Skeletal muscle satellite cell (primary cell): ENCODE results near the gene ANTXR2.
A peak's percentile ranks its signal among the peaks of the same experiment; 100 is the strongest.

Source experiments
- H3K27me3 ChIP-seq: 2 replicates; pipeline ENCODE4 v1.7.0; 2013; ENCODE audit warnings: low read length; ENCODE audit not compliant: control insufficient read depth, insufficient read depth
- H3K36me3 ChIP-seq: 2 replicates; pipeline ENCODE4 v1.7.0; 2013; ENCODE audit warnings: mild to moderate bottlenecking, control low read depth, low read length; ENCODE audit not compliant: insufficient read depth
- H3K4me1 ChIP-seq: 2 replicates; pipeline ENCODE4 v1.7.0; 2013; ENCODE audit warnings: low read length; ENCODE audit not compliant: control insufficient read depth, insufficient read depth
- H3K4me2 ChIP-seq: 2 replicates; pipeline ENCODE4 v1.7.0; 2013; ENCODE audit warnings: mild to moderate bottlenecking, low read length
- H3K4me3 ChIP-seq: 2 replicates; pipeline ENCODE4 v1.7.0; 2013; ENCODE audit warnings: low read length
- H3K9ac ChIP-seq: 2 replicates; pipeline ENCODE4 v1.7.0; 2013; ENCODE audit warnings: mild to moderate bottlenecking, low read depth, low read length, moderate library complexity
- H3K9me3 ChIP-seq: replicated peaks from 2 replicates; pipeline ENCODE4 v1.7.0; 2013; ENCODE audit warnings: mild to moderate bottlenecking, control low read depth, low read length

The ANTXR2 gene

DNA sequence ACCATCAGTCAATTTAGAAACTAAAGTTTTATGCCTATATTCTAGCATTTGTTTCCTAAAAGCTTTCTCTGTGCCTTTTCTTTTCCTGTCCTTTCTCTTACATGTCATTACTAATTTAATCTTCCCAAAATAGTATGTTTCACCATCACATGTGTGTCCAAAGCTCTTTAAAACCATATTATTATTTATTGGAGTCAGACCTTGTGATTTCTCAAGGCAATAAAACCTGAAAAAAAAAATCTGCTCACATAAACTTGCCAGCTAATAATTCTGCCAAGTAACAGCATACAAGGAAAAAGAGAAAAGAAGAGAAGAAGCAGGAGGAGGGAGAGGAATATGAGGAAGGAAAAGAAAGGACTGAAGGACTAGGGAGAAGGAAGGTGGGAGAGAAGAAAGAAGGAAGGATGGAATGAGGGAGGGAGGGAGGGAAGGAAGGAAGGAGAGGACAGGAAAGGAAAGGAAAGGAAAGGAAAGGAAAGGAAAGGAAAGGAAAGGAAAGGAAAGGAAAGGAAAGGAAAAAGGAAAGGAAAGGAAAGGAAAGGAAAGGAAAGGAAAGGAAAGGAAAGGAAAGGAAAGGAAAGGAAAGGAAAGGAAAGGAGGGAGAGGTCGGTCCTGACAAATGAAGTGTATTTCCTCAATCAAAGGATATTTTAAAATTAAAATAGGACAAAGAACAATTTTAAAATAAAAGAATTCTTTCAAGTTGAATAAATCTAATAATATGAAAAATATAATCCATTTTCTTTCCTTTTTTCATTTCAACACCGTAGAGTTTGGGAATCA lies 57.4 kb downstream of the ANTXR2 start:
- no peaks in the 10 kb centered on the region for H3K27me3 ChIP-seq
- peaks cover 45% of the 10 kb centered on the region for H3K4me1 ChIP-seq
- H3K9ac ChIP-seq: no peak overlapping the region
- no peak overlapping the region for H3K4me2 ChIP-seq
- H3K9me3 ChIP-seq: no peaks in the 10 kb centered on the region
- H3K4me3 ChIP-seq: no peak overlapping the region
- H3K36me3 ChIP-seq: peaks cover 18% of the 10 kb centered on the region

- Histone ChIP-seq H3K27me3 (no peaks in the 10 kb centered on the region), H3K4me3 (no peak overlapping the region), H3K9me3 (no peaks in the 10 kb centered on the region), H3K9ac (no peak overlapping the region), H3K4me1 (peaks cover 43% of the 10 kb centered on the region), H3K36me3 (peaks cover 25% of the 10 kb centered on the region), H3K4me2 (no peak overlapping the region)
Measured at GRCh38 chr4:80014531-80014930, 58.5 kb downstream of the ANTXR2 start.

DNA sequence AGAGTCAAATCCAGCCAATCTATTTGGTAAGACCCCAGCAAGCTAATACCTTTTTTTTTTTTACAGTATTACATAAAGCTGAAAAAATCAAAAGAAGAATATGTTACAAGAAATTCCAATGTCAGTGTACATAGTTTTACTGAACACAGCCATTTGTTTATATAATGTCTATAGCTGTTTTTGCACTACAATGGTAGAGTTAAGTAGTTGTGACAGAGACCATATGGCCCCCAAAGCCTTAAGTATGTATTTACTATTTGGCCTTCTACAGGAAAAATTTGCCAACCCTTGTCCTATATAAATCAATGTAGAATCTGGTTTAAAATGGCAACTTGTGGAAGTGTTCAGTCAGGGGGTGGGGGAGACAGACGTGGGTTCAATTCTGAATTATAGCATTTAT lies 60.7 kb downstream of the ANTXR2 start:
- Histone ChIP-seq H3K9ac (peak overlapping the region; percentile 19), H3K9me3 (no peaks in the 10 kb centered on the region), H3K36me3 (peaks cover 38% of the 10 kb centered on the region), H3K4me2 (peak overlapping the region; percentile 53), H3K27me3 (no peaks in the 10 kb centered on the region), H3K4me3 (no peak overlapping the region), H3K4me1 (peaks cover 40% of the 10 kb centered on the region)

- H3K4me2 ChIP-seq: peak overlapping the region; percentile 53
Measured at GRCh38 chr4:80011636-80012236, 61.3 kb downstream of the ANTXR2 start.

DNA sequence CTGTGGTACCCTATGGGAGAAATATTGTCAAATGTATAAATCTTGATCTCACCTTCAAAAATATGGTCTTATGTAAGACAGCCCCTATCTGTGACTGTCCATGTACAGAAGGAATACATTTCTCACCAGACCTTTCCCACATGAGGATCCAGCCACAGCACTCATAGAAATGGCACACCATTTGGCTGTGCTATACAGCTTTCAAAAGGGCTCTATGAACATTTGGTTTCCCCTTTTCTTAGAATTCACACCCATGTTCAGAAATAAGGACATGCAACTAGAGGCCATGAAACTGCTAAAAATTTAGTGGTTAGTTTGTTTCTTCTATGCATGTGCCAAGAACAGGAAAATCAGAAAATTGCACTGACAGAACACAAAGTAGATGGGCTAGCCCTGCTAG lies 62.7 kb downstream of the ANTXR2 start:
- H3K27me3 ChIP-seq: no peaks in the 10 kb centered on the region
- H3K4me1 ChIP-seq: peaks cover 32% of the 10 kb centered on the region
- peaks cover 54% of the 10 kb centered on the region for H3K36me3 ChIP-seq
- no peak overlapping the region for H3K9ac ChIP-seq
- no peak overlapping the region for H3K4me2 ChIP-seq
- H3K9me3 ChIP-seq: no peaks in the 10 kb centered on the region
- H3K4me3 ChIP-seq: no peak overlapping the region

More at GRCh38 chr4:80011636-80012236, 61.3 kb downstream of the ANTXR2 start:
- no peaks in the 10 kb centered on the region for H3K9me3 ChIP-seq
- H3K4me3 ChIP-seq: no peak overlapping the region
- peaks cover 39% of the 10 kb centered on the region for H3K4me1 ChIP-seq
- peak overlapping the region; percentile 19 for H3K9ac ChIP-seq
- no peaks in the 10 kb centered on the region for H3K27me3 ChIP-seq
- H3K36me3 ChIP-seq: peaks cover 43% of the 10 kb centered on the region

- Histone ChIP-seq H3K27me3 (no peaks in the 10 kb centered on the region), H3K9ac (no peak overlapping the region), H3K36me3 (peaks cover 49% of the 10 kb centered on the region), H3K4me3 (no peak overlapping the region), H3K4me1 (peaks cover 32% of the 10 kb centered on the region), H3K9me3 (no peaks in the 10 kb centered on the region), H3K4me2 (no peak overlapping the region)
Measured at GRCh38 chr4:80009806-80010205, 63.2 kb downstream of the ANTXR2 start.

DNA sequence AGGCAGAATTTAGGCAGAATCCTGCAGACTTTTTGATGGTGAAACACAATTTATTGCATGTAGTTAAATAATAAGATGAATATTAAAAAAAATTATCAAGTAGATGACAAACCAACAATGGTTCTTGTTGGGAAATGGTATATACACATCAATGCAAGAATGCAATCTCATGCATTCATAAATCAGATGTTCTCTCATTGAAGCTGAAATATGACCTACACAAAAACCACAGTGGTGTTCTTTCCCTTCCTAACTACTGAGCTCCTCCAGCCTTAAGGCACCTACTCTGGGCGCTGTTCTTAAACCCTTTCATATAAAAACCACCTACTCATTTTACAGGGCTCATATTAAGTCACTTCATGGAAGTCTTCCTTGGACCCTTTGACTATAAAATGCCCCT lies 64.1 kb downstream of the ANTXR2 start:
- Histone ChIP-seq H3K4me3 (no peak overlapping the region), H3K4me2 (no peak overlapping the region), H3K9me3 (peaks cover 6% of the 10 kb centered on the region), H3K4me1 (peaks cover 32% of the 10 kb centered on the region), H3K9ac (no peak overlapping the region), H3K27me3 (no peaks in the 10 kb centered on the region), H3K36me3 (peaks cover 52% of the 10 kb centered on the region)

DNA sequence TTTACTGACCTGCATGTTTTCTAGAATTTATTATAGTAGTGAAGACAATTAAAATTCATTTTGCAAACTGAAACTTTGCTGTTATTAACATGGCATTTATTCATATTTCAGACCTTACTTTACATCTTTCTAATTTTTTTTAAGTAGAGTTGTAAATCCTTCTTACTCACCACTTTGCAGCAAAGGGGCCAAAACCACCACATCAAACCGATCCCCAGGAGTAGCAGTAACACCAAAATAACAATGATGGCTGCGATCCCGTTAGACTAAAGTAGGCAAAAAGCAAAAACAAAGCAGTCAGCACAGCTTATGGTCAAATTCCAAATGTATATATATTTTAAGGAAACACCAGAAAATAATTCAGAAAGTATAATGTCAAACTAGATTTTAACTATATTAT lies 64.7 kb downstream of the ANTXR2 start:
- Histone ChIP-seq H3K36me3 (peaks cover 46% of the 10 kb centered on the region), H3K27me3 (no peaks in the 10 kb centered on the region), H3K4me3 (no peak overlapping the region), H3K9ac (no peak overlapping the region), H3K4me2 (no peak overlapping the region), H3K9me3 (peaks cover 6% of the 10 kb centered on the region), H3K4me1 (peaks cover 32% of the 10 kb centered on the region)

DNA sequence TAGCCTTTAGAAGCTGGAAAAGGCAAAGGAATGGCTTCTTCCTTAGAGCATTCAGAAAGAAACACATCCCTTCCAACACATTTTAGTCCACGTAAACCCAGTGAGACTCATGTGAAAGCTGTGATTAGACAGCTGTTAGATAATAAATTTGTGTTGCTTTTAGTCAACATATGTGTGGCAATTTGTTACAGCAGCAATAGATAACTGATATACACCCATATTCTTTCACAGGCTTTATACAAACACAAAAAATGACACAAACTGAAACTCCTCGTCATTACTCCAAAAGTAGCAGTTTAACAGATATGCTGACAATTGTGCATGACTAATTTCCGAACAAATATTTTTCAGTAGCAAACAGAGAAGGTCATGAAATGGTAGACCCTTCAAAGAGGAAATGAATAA lies 65.3 kb downstream of the ANTXR2 start:
- Histone ChIP-seq H3K4me2 (no peak overlapping the region), H3K9me3 (peaks cover 6% of the 10 kb centered on the region), H3K9ac (no peak overlapping the region), H3K27me3 (no peaks in the 10 kb centered on the region), H3K36me3 (peaks cover 46% of the 10 kb centered on the region), H3K4me3 (no peak overlapping the region), H3K4me1 (peaks cover 30% of the 10 kb centered on the region)

DNA sequence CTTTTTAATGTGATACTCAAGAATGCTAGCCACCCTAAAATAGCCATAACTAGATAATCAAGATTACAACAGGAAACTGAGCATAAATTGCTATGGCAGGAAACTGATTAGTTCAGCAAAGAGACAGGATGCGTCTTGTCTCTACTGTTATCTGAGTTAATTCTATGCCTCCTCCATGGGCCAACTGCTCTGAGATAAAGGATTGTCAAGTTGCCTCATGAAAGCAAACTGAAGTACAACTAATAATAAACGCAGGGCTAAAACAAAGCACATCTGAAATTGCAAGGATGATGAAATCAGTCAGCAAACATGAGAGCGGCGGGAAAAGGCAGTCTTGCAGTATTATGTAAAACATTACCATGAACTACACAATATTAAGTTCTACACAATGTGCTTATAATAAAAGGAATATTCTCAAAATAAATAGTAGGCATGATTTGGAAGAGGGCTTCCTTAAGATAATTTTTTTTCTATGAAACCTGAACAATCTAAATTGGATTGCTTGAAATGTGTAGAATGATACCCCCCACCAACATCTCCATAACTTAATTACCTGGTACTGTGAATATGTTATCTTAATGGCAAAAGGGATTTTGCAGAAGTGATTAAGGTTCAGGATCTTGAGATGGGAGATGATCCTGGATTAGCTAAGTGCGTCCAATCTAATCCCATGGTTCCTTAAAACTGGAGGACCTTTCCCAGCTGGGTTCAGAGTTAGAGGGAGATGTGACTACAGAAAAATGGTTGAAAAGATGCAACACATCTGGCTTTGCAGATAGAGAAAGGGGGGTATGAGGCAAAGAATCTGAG lies 65.9 kb downstream of the ANTXR2 start:
- Histone ChIP-seq H3K9me3 (peaks cover 6% of the 10 kb centered on the region), H3K36me3 (peaks cover 46% of the 10 kb centered on the region), H3K9ac (no peak overlapping the region), H3K4me1 (peaks cover 24% of the 10 kb centered on the region), H3K4me3 (no peak overlapping the region), H3K4me2 (no peak overlapping the region), H3K27me3 (no peaks in the 10 kb centered on the region)

DNA sequence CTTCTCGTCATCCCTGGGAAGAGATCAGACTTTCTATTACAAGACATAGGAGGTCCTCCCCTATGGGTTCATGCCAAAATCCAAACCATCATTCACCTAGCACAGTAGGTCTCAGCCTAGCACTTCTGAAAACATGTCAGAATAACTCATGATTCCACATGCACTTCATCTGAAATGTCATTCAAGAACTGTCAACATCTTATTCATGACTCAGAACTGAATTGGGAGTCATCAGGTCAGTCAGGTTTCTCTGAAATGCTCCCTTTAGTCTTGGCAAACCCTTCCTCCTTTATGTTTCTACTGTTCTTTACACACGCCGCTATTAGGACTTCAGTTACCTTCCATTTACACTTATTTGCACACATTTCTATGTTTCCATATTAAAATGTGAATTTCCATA lies 67.2 kb downstream of the ANTXR2 start:
- H3K4me3 ChIP-seq: no peak overlapping the region
- H3K4me2 ChIP-seq: no peak overlapping the region
- H3K4me1 ChIP-seq: peaks cover 13% of the 10 kb centered on the region
- peaks cover 46% of the 10 kb centered on the region for H3K36me3 ChIP-seq
- no peak overlapping the region for H3K9ac ChIP-seq
- H3K9me3 ChIP-seq: peaks cover 6% of the 10 kb centered on the region
- no peaks in the 10 kb centered on the region for H3K27me3 ChIP-seq
